GM12865 (cell line): ENCODE data around the gene RAPGEF5.

ENCODE experiments used
- DNase-seq: peaks from one replicate; pipeline ENCODE4 v3.0.0; 2010; ENCODE audit warnings: low read depth
- H3K4me3 ChIP-seq: 2 replicates; pipeline ENCODE4 v1.5.1; 2011; ENCODE audit warnings: mild to moderate bottlenecking, low read depth, low read length, control low read depth
- TF ChIP-seq, protein P1 (sequence below): IDR thresholded peaks from 2 replicates; pipeline ENCODE4 v1.5.1; 2011; ENCODE audit warnings: low read length, control low read depth, low read depth, inconsistent platforms; ENCODE audit not compliant: insufficient read depth; ENCODE audit errors: missing control alignments

The RAPGEF5 gene

DNA sequence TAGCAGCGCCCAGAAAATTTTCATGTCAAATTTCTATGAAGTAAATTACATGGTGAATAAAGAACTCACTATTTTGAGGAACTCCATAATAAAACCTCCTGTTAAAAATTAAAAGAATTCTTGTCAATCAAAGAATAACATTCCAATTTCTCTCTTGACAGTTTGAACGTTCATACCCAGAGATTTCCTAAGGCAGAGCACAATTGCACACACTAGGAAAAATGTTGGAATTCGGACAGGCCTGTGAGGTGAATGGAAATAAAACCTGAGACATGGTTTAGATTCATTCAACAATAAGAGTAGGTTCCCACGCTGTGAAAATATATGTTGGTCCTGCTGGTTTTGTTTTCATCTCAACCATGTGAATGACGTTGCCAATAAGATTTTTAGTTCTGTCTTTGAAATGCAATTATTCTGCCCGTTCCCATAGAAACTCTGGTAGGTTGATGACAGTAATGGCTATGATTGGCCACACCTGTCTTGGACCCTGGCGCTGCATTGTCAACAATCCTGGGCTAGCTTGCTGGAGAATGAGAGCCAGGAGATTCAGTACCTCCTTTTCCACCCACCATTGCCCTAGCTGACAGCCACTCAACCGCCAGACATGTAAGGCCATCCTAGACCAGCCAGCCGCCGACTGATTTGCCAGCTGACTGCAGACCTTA is 43.3 kb upstream of the RAPGEF5 start:
- DNase-seq, result no peak
- TF ChIP-seq, protein P1, sequence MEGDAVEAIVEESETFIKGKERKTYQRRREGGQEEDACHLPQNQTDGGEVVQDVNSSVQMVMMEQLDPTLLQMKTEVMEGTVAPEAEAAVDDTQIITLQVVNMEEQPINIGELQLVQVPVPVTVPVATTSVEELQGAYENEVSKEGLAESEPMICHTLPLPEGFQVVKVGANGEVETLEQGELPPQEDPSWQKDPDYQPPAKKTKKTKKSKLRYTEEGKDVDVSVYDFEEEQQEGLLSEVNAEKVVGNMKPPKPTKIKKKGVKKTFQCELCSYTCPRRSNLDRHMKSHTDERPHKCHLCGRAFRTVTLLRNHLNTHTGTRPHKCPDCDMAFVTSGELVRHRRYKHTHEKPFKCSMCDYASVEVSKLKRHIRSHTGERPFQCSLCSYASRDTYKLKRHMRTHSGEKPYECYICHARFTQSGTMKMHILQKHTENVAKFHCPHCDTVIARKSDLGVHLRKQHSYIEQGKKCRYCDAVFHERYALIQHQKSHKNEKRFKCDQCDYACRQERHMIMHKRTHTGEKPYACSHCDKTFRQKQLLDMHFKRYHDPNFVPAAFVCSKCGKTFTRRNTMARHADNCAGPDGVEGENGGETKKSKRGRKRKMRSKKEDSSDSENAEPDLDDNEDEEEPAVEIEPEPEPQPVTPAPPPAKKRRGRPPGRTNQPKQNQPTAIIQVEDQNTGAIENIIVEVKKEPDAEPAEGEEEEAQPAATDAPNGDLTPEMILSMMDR, result no peak
- H3K4me3 ChIP-seq, result no peak overlapping the region

DNA sequence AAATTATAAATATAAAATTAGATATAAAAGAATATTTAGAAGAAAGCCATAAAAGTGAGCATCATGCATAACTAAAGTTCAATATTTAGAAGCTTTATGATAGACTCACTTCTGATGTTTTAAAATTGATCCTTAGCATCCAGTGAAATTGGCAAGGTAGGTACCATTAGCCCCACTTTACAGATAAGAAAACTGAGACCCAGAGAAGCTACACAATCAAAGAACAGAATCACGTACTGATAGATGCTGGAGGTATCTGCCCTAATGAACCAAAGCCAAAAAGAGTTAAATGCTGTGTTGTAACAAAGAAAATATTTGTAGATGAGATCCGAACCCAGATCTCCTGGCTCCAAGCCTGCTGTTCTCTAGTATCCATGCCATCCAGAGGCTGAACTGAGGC is 42.6 kb upstream of the RAPGEF5 start:
- TF ChIP-seq, protein P1, result no peak
- DNase-seq, result no peak

DNA sequence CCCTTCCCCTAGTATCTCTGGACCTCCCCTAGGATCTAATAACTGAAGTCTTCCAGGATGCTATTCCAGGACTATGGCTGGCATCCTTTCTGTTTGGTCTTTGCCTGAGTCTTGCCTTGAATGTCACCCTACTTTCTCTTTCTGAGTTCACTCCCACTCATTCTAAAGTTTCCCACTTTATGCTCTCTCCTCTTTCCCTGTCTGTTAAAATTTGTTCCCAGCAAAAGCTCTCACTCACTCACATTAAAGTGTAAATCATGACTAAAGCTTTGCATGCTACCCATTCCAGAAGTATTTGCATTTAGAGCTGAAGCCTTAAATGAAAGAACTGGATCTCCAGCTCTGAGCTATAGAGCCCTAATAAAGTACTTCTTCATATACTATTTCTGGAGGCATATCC is 42.1 kb upstream of the RAPGEF5 start:
- DNase-seq, result no peak
- TF ChIP-seq, protein P1, result no peak
- H3K4me3 ChIP-seq, result no peak overlapping the region

More for the DNA sequence above, 42.6 kb upstream of the RAPGEF5 start:
- no peak overlapping the region for H3K4me3 ChIP-seq

DNA sequence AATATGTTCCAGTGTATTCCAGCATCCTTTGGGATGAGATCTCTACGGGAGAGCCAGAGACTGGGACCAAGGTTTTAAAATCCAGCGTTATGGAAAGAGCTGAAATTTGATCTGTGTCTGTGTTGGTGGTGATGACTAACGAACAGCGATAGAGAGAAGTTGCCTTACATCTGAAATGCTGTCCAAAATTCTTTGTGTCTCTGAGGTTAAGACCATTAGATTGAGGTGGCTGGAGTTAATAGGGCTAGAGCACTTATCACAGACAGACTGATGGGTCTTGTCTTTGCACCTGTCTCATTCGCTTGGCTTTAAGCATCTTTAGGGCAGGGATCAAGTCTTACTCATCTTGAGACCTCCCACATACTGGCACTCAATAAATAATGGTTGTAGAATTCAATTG is 41.0 kb upstream of the RAPGEF5 start:
- no peak overlapping the region for H3K4me3 ChIP-seq
- TF ChIP-seq, protein P1, result no peak
- DNase-seq, result no peak

DNA sequence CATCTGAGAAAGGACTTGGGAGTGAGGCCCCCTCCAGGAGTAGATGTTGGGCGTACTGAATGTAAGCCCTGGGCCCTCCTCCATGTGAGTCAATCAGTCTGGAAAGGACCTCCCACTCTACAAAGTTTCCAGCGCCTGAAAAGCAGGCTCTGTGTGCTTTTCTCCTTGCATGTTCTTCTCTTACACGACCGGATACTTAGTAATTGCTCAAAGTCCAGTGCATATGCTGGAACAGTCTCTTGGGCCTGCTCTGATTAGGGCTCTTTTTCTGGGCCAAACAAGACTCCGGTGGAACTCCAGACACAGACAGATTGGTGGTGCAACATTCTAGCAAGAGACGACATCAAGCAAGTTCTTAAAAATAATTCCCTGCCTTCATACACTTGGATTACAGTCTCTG is 38.3 kb upstream of the RAPGEF5 start:
- H3K4me3 ChIP-seq, result no peak overlapping the region
- TF ChIP-seq, protein P1, result no peak
- DNase-seq, result no peak

DNA sequence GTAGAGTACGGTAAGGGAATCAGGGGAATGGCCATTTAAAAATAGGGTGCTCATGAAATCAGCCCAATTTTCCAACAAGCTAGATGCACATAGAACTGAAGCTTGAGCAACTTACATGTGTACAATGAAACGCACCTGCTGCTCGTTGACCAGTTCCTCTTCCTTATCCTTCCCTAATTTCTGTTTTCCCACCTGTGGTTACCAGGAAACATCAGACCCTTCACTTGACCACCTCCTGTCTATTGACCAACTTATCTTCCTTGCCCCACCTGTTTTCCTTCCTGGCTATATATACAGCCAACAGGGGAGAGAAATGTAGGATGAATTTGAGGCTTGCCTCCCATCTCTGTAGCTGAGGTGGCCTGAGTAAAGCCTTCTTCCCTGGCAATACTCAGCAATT is 37.8 kb upstream of the RAPGEF5 start:
- TF ChIP-seq, protein P1, result no peak
- DNase-seq, result no peak
- no peak overlapping the region for H3K4me3 ChIP-seq
